Panc1 (cell line): ENCODE results near the gene KLRG1. TPM values are rescaled to one million over a fixed set of nuclear protein-coding genes. Genes with fewer than 3 reads are reported as not detected.

Source experiments
- ATAC-seq: fragments of 200-7000 bp; cut with Tn5 transposase; 2 replicates; pipeline ENCODE4 v1.9.1; 2020; ENCODE audit warnings: mild to moderate bottlenecking, moderate library complexity
- BruUV-seq: library from RNA; stranded (reverse); fragments of 400-500 nt; replicated peaks from 2 replicates; lab custom pipeline; 2021; lab: Mats Ljungman, UMichigan
- CTCF ChIA-PET: fragments of 300-600 bp; sonication (Branson Sonifier 250); formaldehyde crosslinking; loops from one replicate; lab custom pipeline; 2022; ENCODE audit warnings: antibody characterized with exemption; lab: Charles Lee
- POLR2A ChIA-PET: fragments of 300-600 bp; sonication (Branson Sonifier 250); formaldehyde crosslinking; loops from one replicate; lab custom pipeline; 2022; ENCODE audit warnings: antibody characterized with exemption; lab: Charles Lee
- DNase-seq: peaks from one replicate; pipeline ENCODE4 v3.0.0-alpha.2; 2010; ENCODE audit warnings: low read depth, low spot score
- H3K27ac ChIP-seq: 2 replicates; pipeline ENCODE4 v1.5.1; 2011; ENCODE audit warnings: mild to moderate bottlenecking, low read length, inconsistent platforms
- H3K27me3 ChIP-seq: fragments of 200-500 bp; sonication (Bioruptor generic); 2 replicates; pipeline ENCODE4 v1.6.0; 2014; ENCODE audit warnings: low read length, inconsistent platforms; ENCODE audit not compliant: control insufficient read depth, insufficient read depth
- H3K36me3 ChIP-seq: fragments of 200-500 bp; sonication (Bioruptor generic); 2 replicates; pipeline ENCODE4 v1.5.1; 2014; ENCODE audit warnings: inconsistent platforms, mild to moderate bottlenecking, low read length, moderate library complexity; ENCODE audit not compliant: control insufficient read depth, insufficient read depth
- H3K4me1 ChIP-seq: 2 replicates; pipeline ENCODE4 v1.5.1; 2011; ENCODE audit warnings: inconsistent platforms, mild to moderate bottlenecking, low read length, moderate library complexity; ENCODE audit not compliant: control insufficient read depth, insufficient read depth
- H3K4me3 ChIP-seq, 2 experiments: 2 replicates each; pipeline ENCODE4 v1.5.1; 2011 to 2012; ENCODE audit warnings: low read depth in 2 of 2, low read length in 2 of 2, mild to moderate bottlenecking in 2 of 2, inconsistent platforms in 1 of 2, moderate library complexity in 1 of 2
- H3K9me3 ChIP-seq: fragments of 200-500 bp; sonication (Bioruptor generic); 2 replicates; pipeline ENCODE4 v1.5.1; 2014; ENCODE audit warnings: low read depth, mild to moderate bottlenecking, inconsistent platforms, low read length, moderate library complexity; ENCODE audit not compliant: control insufficient read depth, insufficient read depth
- CTCF ChIP-seq: fragments of 450-650 bp; IDR thresholded peaks from 2 replicates; pipeline ENCODE4 v1.5.1; 2017; ENCODE audit warnings: mild to moderate bottlenecking
- POLR2AphosphoS5 ChIP-seq: IDR thresholded peaks from 2 replicates; pipeline ENCODE4 v1.6.1; 2012; ENCODE audit warnings: mild to moderate bottlenecking, low read depth, low read length, moderate library complexity
- SIN3A ChIP-seq: IDR thresholded peaks from 2 replicates; pipeline ENCODE4 v1.6.1; 2012; ENCODE audit warnings: low read depth, mild to moderate bottlenecking, low read length, moderate library complexity, borderline replicate concordance; ENCODE audit not compliant: insufficient read depth
- TCF7L2 ChIP-seq: IDR thresholded peaks from 2 replicates; pipeline ENCODE4 v1.6.1; 2011; ENCODE audit warnings: mild to moderate bottlenecking, low read depth, low read length, inconsistent platforms
- in situ Hi-C: cut with HindIII; loops from 2 replicates; pipeline ENCODE4 v1.10.0; 2016; ENCODE audit warnings: low sequenced_read_pairs, low pct_unique_long_range_greater_than_20kb
- intact Hi-C: fragments of 100-400 bp; cut with micrococcal nuclease; formaldehyde crosslinking; loops from one replicate; pipeline ENCODE4 v1.10.0; 2022; ENCODE audit not compliant: unreplicated experiment
- total RNA-seq: library from RNA; stranded (reverse); gene quantifications from one replicate; pipeline ENCODE4 v1.2.1, GENCODE V29; 2021; ENCODE audit not compliant: unreplicated experiment
- TF ChIP-seq, protein P1 (sequence below), 2 experiments: IDR thresholded peaks; 2 replicates each; pipeline ENCODE4 v1.6.1; 2011 to 2012; ENCODE audit warnings: low read depth in 2 of 2, control low read depth in 1 of 2, low read length in 1 of 2, mild to moderate bottlenecking in 1 of 2, moderate library complexity in 1 of 2; ENCODE audit not compliant: insufficient read depth in 1 of 2

The KLRG1 gene
- total RNA-seq, 1 experiment from 2014 or later: 0.69 TPM

DNA sequence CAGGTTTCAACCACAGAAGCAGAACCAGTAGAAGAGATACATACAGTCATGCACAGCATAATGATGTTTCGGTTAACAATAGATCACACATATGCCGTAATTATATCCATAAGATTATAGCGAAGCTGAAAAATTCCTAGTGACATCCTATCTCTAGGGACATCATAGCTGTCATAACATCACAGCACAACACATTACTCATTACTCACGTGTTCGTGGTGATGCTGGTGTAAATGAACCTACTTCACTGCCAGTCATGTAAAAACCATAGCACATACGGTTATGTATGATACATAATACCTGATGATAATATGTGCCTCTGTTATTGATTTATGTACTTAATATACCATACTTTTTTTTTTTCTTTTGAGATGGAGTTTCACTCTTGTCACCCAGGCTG lies 44.7 kb downstream of the KLRG1 start:
- Histone ChIP-seq H3K27me3 (no peaks in the 10 kb centered on the region), H3K9me3 (no peaks in the 10 kb centered on the region), H3K27ac (no peak overlapping the region), H3K36me3 (no peaks in the 10 kb centered on the region), H3K4me3 (no peak overlapping the region), H3K4me1 (no peaks in the 10 kb centered on the region)
- in situ Hi-C loops: no loop called here
- intact Hi-C loops: no loop called here
- CTCF ChIA-PET: interaction anchor here (0.7 kb wide), 1 partner anchor 88 kb away, joined by 3 read pairs; no protein-coding TSS in a partner anchor
- ATAC-seq: no peak
- BruUV-seq: no TSS peak
- DNase-seq: no peak
- TF ChIP-seq POLR2AphosphoS5: no peak
- TF ChIP-seq CTCF: no peak
- no peak for TF ChIP-seq SIN3A
- TF ChIP-seq, protein P1, sequence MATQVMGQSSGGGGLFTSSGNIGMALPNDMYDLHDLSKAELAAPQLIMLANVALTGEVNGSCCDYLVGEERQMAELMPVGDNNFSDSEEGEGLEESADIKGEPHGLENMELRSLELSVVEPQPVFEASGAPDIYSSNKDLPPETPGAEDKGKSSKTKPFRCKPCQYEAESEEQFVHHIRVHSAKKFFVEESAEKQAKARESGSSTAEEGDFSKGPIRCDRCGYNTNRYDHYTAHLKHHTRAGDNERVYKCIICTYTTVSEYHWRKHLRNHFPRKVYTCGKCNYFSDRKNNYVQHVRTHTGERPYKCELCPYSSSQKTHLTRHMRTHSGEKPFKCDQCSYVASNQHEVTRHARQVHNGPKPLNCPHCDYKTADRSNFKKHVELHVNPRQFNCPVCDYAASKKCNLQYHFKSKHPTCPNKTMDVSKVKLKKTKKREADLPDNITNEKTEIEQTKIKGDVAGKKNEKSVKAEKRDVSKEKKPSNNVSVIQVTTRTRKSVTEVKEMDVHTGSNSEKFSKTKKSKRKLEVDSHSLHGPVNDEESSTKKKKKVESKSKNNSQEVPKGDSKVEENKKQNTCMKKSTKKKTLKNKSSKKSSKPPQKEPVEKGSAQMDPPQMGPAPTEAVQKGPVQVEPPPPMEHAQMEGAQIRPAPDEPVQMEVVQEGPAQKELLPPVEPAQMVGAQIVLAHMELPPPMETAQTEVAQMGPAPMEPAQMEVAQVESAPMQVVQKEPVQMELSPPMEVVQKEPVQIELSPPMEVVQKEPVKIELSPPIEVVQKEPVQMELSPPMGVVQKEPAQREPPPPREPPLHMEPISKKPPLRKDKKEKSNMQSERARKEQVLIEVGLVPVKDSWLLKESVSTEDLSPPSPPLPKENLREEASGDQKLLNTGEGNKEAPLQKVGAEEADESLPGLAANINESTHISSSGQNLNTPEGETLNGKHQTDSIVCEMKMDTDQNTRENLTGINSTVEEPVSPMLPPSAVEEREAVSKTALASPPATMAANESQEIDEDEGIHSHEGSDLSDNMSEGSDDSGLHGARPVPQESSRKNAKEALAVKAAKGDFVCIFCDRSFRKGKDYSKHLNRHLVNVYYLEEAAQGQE (IDR thresholded peaks at IDR 0.05; ENCODE audit: insufficient read depth in 1 of 2, low read depth in 2 of 2, low read length in 1 of 2): no peak
- POLR2A ChIA-PET: interaction anchor here (0.7 kb wide), 1 partner anchor 84 kb away, joined by 4 read pairs; no protein-coding TSS in a partner anchor

GRCh38 chr12:9036227-9036626 lies 46.9 kb downstream of the KLRG1 start:
- in situ Hi-C loops: no loop called here

DNA sequence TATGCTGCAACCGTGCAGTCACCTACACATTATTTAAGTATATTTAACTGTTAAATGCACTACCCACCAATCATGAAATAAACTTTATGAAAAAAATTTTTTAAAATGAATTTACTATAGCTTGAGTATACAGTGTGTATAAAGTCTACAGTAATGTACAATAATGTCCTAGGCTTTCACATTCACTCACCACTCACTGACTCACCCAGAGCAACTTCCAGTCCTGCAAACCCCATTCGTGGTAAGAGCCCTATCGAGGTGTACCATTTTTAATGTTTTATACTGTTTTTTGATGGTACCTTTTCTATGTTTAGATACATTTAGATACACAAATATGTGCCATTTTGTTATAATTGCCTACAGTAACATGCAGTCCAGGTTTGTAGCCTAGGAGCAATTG lies 48.1 kb downstream of the KLRG1 start:
- Histone ChIP-seq H3K4me1 (no peaks in the 10 kb centered on the region), H3K27ac (no peak overlapping the region), H3K36me3 (no peaks in the 10 kb centered on the region), H3K9me3 (no peaks in the 10 kb centered on the region), H3K4me3 (no peak overlapping the region), H3K27me3 (no peaks in the 10 kb centered on the region; the same call in 1 of the 2 replicates)
- in situ Hi-C loops: no loop called here
- ChIA-PET POLR2A (no interaction called here), CTCF (interaction anchor here (0.6 kb wide), 1 partner anchor 380 kb away, joined by 4 read pairs; no protein-coding TSS in a partner anchor)
- intact Hi-C loops: no loop called here
- TF ChIP-seq POLR2AphosphoS5 (no peak), SIN3A (no peak), TCF7L2 (no peak), CTCF (no peak)
- TF ChIP-seq, protein P1 (IDR thresholded peaks at IDR 0.05; ENCODE audit: insufficient read depth in 1 of 2, low read depth in 2 of 2, low read length in 1 of 2): no peak
- no peak for ATAC-seq
- BruUV-seq: no TSS peak
- DNase-seq: no peak

More at GRCh38 chr12:9036227-9036626, 46.9 kb downstream of the KLRG1 start:
- Histone ChIP-seq H3K36me3 (no peaks in the 10 kb centered on the region), H3K27me3 (no peaks in the 10 kb centered on the region), H3K27ac (no peak overlapping the region), H3K4me1 (no peaks in the 10 kb centered on the region), H3K9me3 (no peaks in the 10 kb centered on the region), H3K4me3 (no peak overlapping the region)
- CTCF ChIA-PET: no interaction called here
- no peak for ATAC-seq
- TF ChIP-seq TCF7L2: no peak
- no peak for TF ChIP-seq SIN3A
- BruUV-seq: no TSS peak
- intact Hi-C loops: no loop called here
- no peak for DNase-seq
- POLR2A ChIA-PET: no interaction called here
